Activated T-cell treated with anti-CD3 and anti-CD28 coated beads for 4 hours (primary cell): ENCODE data around the gene CYBA.

Experiments used
- DNase-seq: peaks from one replicate; pipeline ENCODE4 v3.0.0-alpha.2; 2020

CYBA gene

DNA sequence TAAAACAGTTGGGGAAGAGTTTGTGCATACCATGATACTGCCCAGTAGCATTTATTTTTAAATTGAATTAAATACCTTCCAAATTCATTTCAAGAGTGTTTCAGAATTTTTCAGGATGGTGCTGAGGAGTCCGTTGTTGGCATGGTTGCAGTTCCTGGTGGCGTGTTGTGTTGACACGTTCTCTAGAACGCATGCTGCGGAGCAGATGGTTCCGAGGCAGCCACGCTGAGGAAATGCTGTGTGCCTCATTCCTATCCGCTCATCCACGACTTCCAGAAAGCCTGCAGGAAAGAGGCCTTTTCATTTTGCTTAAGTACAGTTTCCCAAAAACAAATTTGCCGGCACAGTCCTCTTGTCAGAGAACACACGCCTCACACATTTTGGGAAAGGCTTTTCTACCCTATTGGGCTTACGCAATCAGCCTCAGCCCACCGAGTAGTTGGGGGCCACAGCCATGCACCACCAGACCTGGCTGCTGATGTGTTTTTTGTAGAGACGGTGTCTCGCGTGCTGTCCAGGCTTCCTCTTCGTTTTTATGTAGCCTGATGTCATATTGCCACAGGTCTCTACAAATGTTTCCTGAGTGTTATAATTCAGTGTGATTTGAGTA lies 44.6 kb downstream of the CYBA start:
- no peak for DNase-seq

DNA sequence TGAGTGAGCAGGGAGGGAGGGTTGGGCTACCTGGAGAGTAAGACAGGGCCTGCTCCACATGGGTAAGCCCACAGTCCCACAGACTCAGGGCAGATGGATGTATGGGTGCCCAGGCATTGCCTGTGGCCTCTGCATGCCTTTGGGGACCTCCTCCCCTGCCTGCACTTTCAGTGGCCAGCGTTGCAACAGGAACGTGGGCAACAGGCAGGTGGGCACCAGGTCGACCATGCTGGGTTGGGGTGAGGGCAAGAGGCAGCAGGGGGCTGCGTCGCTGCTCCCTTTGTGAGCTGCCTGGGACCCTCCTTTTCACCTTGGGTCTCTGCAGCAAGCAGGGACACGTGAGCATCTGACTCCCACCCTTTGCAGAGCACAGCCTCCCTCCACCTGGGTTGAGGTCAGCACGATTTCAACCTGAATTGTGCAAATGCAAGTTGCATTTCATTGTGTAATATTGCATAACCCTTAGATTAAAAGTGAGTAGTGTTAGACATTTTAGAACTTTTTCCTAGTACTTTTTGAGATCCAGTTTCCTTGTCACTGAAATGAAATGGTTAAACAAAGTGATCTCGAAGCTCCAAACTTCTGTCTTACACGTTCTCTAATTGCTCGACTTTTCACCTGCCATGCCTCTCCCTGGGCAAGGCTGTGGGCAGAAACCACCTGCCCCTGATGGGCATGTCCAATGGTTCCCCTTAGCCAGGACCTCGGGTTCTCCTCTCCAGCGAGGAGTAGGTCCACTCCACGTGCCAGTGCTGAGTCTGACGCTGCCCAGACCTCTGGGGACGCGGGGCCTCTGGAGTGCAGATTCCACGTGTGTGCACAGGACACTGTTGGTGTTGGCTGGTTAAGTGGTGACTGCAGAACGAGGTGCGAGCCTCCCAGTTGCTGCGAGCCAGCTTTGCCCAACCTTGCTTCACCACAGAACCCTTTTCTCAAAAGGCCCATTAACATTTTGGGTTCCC lies 45.4 kb downstream of the CYBA start:
- DNase-seq = no peak

- DNase-seq = no peak
These were observed 48.8 kb downstream of the CYBA start for GRCh38 chr16:88602091-88602490.

DNA sequence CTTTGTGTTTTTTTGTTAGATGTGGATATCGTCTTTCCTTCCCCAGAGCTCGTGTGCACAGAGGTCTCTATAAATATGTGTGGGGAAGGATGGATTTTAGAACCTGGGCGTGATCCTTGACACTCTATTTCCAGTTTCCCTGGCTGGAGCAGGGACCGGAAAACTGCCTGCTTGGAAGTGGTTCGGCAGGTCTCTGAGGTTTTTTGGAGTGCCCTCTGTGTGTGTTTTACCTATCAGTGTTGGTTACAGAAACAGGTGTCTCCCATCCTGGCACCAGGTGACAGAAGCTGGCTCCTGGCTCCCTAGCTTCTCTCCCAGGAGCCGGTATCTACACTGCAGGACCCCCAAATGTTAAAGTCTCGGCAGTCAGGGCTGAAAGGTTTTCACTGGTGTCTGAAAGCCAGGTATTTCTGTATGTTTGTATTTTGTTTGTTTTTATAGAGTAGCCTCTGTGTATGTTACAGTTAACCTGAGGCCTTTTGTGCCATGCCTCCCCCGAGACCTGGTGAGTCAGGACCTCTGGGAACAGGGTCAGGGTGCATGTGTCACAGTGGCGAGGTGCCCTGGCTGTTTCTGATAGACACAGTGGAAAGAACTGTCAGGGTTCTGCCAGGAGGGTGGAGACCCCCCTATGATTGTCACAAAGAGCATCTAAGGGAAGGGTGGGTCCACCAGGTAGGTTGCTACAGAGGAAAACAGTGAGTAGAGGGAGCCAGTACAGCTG lies 49.4 kb downstream of the CYBA start:
- DNase-seq = no peak

DNA sequence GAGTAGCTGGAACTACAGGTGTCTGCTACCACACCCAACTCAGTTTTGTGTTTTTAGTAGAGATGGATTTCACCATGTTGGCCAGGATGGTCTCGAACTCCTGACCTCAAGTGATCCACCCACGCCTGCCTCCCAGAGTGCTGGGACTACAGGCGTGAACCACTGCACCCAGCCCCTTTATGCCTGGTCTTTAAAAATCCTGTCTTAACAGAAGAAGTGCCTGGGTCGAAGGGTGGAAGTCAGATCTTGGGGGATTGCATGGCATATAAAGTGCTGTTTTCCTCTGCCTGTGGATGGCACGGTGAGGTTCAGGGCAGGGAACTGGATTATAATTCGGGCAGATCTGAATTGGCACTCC lies 50.3 kb downstream of the CYBA start:
- no peak for DNase-seq

DNA sequence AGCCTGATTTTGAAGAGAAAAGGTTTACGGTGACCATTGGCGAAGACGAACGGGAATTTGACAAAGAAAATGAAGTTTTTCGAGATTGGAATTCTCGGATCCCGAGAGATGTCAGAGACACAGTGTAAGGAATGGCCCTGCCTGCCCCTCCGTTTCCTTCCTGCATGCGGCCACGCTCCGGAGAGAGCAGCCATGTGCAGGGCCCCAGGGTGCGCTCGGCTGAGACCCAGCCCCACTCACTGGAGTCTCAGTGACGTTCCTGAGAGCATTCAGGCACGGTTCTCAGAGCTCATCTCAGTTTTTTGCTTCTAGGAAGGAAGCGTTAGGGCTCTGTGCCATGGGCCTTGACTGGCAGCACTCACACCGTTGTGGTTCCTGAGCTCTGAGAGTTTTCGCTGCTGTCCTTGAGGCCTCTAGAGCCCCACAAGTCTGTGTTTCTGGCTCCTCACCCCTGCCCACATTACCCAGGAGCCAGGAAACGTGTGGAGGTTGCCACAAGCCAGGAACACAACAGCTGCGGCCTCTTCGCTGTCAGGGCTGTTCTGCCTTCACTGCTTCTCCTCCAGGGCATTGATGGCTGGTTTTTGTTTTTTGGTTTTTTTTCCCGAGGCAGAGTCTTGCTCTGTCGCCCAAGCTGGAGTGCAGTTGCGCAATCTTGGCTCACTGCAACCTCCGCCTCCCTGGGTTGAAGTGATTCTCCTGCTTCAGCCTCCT lies 50.9 kb downstream of the CYBA start:
- DNase-seq = no peak

GRCh38 chr16:88599092-88599733 lies 51.6 kb downstream of the CYBA start:
- DNase-seq = no peak

GRCh38 chr16:88597856-88598491 lies 52.9 kb downstream of the CYBA start:
- no peak for DNase-seq

DNA sequence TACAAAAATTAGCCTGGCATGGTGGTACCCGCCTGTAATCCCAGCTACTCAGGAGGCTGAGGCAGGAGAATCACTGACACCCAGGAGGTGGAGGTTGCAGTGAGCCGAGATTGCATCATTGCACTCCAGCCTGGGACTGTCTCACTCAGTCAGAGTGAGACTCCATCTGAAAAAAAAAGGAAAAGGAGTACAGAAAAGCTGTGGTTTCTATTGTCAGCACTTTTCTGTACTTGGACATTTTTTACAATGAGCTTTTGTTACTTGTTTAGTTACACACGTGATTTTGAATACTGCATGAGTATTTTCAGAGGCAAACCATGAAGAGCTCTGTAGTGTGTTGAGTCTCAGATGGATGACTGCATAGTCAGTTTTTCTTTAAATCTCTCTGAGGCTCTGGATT lies 54.4 kb downstream of the CYBA start:
- no peak for DNase-seq

- no peak for DNase-seq
These were observed 54.9 kb downstream of the CYBA start for GRCh38 chr16:88595921-88596320.

- DNase-seq = no peak
These were observed 55.8 kb downstream of the CYBA start for GRCh38 chr16:88595101-88595500.

GRCh38 chr16:88593910-88594309 lies 56.9 kb downstream of the CYBA start:
- no peak for DNase-seq

DNA sequence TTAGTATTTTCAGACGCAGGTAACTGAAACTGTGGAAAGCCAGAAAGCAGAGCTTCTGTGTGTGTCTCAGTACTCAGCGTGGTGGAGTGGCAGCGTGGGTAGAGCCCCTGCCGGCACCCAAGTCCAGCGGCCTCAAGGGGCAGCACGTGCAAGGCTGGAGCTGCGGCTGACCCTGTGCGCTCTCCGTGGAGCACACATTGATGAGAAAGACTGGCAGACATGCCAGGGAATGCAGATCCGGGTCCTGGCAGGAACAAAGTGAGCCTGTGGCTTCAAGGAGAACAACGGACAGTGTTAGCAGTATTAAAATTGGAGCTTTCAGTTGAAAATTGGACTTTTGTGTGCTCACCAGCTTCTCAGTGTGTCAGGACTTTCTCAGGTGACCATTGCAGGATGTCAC lies 57.4 kb downstream of the CYBA start:
- DNase-seq = no peak
